ENCODE results near the gene ANKMY1. TPM values are rescaled to one million over a fixed set of nuclear protein-coding genes. Genes with fewer than 3 reads are reported as not detected.

ANKMY1 gene
- total and polyA plus RNA-seq, 2 of the 8 experiments (the other 6 are each of a cell fraction or from before 2014, with no cell fraction given), result 4.5 to 4.8 TPM

DNA sequence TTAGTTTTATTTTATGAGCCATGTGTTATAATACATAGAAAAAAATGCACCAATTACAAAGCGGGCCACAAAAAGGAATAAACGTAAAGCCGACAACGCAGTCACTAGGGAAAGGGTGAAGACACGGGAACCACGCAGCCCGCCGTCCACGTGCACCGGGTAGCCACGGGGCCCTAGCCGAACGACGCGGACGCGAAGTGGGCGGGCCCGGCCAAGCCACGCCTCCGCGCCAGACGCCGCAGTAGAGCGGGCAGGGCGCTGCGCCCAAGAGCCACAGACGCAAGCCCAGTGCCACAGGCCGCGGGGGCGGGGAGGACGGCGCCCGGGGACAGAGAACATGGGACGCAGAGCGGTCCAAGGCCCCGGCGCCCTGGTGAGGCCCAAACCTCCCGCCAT is 2.3 kb upstream of the ANKMY1 start, which contains the start of gene DUSP28:
Gene DUSP28 (plus strand): TSS at position 274 of the 396 bp plus-strand sequence. CDS start 328 bp downstream, outside the sequence.
- H2AFZ ChIP-seq (ENCODE audit: low read length), result 0 out of 2 replicates have a peak within 1 kb of the TSS, but pooled peaks have one; percentile 88
- DNase-seq (ENCODE audit: low read depth in 1 of 2, low spot score in 2 of 2), result peak in 1 of 2 experiments; percentile 88
- H3K4me3 ChIP-seq (ENCODE audit: extremely low read depth in 1 of 4, insufficient read depth in 2 of 4, low read depth in 3 of 4, low read length in 4 of 4), result peak within 1 kb of the TSS; percentile 62 to 88 (median 65)
- H3K36me3 ChIP-seq (ENCODE audit: control insufficient read depth in 2 of 4, insufficient read depth in 4 of 4, low read length in 3 of 4), result no peaks in the 10 kb centered on the region; a peak in 1 of 8 replicates
- peaks cover 0 to 16% (median 10%) of the 10 kb centered on the region in 4 experiments; a peak in 5 of 7 replicates for H3K4me1 ChIP-seq (replicated peaks in 1 of 4; ENCODE audit: control insufficient read depth in 3 of 4, insufficient read depth in 4 of 4, low read length in 3 of 4)
- H2BK120ac ChIP-seq (replicated peaks; ENCODE audit: low read depth, low read length), result no peak within 1 kb of the TSS
- ChIA-PET CTCF (ENCODE audit: partially characterized antibody) (no interaction called here), POLR2A (ENCODE audit: partially characterized antibody) (interaction anchor here (1.3 kb wide), 2 partner anchors 12 to 14 kb away, joined by 3 read pairs; no protein-coding TSS in a partner anchor)
- H4K91ac ChIP-seq (replicated peaks; ENCODE audit: insufficient read length, low read length), result no peak within 1 kb of the TSS
- H2BK12ac ChIP-seq (ENCODE audit: low read depth, low read length), result no peak within 1 kb of the TSS
- no peaks in the 10 kb centered on the region for H3K79me2 ChIP-seq (ENCODE audit: control insufficient read depth in 1 of 2, insufficient read depth in 2 of 2, low read length in 2 of 2)
- H3K23me2 ChIP-seq (ENCODE audit: low read depth, low read length), result peaks cover 4% of the 10 kb centered on the region; the same call in 1 of the 2 replicates
- peak within 1 kb of the TSS; percentile 57 for H4K5ac ChIP-seq (ENCODE audit: insufficient read length, low read depth, low read length)
- peak within 1 kb of the TSS; percentile 82 to 84 for H3K4me2 ChIP-seq (ENCODE audit: insufficient read depth in 1 of 2, low read depth in 2 of 2, low read length in 2 of 2)
- no peak within 1 kb of the TSS for H2BK5ac ChIP-seq (ENCODE audit: low read depth, low read length)
- no peak within 1 kb of the TSS for H2BK20ac ChIP-seq (ENCODE audit: low read length)
- H3K56ac ChIP-seq (replicated peaks; ENCODE audit: insufficient read length, low read depth, low read length), result no peak within 1 kb of the TSS
- H4K20me1 ChIP-seq (replicated peaks in 1 of 2; ENCODE audit: control insufficient read depth in 1 of 2, insufficient read depth in 2 of 2, low read length in 2 of 2), result peaks cover 0 to 4% of the 10 kb centered on the region in 2 experiments
- H3K79me1 ChIP-seq (ENCODE audit: low read depth, low read length), result 0 out of 2 replicates have a peak, but pooled peaks cover 2% of the 10 kb centered on the region
- no peak within 1 kb of the TSS for H3K23ac ChIP-seq (ENCODE audit: insufficient read length)
- H3K18ac ChIP-seq (ENCODE audit: extremely low read depth, low read length), result peak within 1 kb of the TSS; percentile 92; the same call in 1 of the 2 replicates
- no peak within 1 kb of the TSS for H2BK15ac ChIP-seq (ENCODE audit: low read length)
- no peaks in the 10 kb centered on the region for H3K9me3 ChIP-seq (ENCODE audit: insufficient read depth in 2 of 2, low read depth in 1 of 2, low read length in 1 of 2)
- peak within 1 kb of the TSS; percentile 67; the same call in 1 of the 2 replicates for H3K27ac ChIP-seq (ENCODE audit: low read depth, low read length)
- peak within 1 kb of the TSS; percentile 65; the same call in 1 of the 2 replicates for H4K8ac ChIP-seq (ENCODE audit: extremely low read depth, insufficient read depth, low read length)
- peaks cover 3 to 33% (median 22%) of the 10 kb centered on the region in 4 experiments for H3K27me3 ChIP-seq (replicated peaks in 1 of 4; ENCODE audit: control insufficient read depth in 3 of 4, extremely low read depth in 1 of 4, insufficient read depth in 3 of 4, low read length in 3 of 4)
- FAIRE-seq, result no peak
- no peak within 1 kb of the TSS for H3K4ac ChIP-seq (replicated peaks; ENCODE audit: insufficient read length, low read depth, low read length)
- no peak within 1 kb of the TSS for H3K14ac ChIP-seq (ENCODE audit: insufficient read length)
- peak within 1 kb of the TSS in 3 of 4 experiments; percentile 60 to 80 (median 68); a peak in 5 of 7 replicates for H3K9ac ChIP-seq (replicated peaks in 1 of 4; ENCODE audit: extremely low read depth in 1 of 4, low read depth in 3 of 4, low read length in 3 of 4)
- no peak within 1 kb of the TSS for H2AK5ac ChIP-seq (ENCODE audit: low read depth, low read length)
- 4% methylated on average over 23 of the region's 39 CpGs; no CpG with 5 or more reads in 1 of the 2 experiments for WGBS, 2 experiments (ENCODE audit: extremely low coverage in 1 of 2, insufficient coverage in 1 of 2, insufficient read length in 1 of 2, insufficient replicate concordance in 2 of 2, low coverage in 1 of 2, low lambda C conversion rate in 2 of 2, missing lambda C conversion rate in 1 of 2)
- no peak for TF ChIP-seq TEAD4 (IDR thresholded peaks at IDR 0.05; ENCODE audit: low read depth, low read length)
- TF ChIP-seq, protein P1, sequence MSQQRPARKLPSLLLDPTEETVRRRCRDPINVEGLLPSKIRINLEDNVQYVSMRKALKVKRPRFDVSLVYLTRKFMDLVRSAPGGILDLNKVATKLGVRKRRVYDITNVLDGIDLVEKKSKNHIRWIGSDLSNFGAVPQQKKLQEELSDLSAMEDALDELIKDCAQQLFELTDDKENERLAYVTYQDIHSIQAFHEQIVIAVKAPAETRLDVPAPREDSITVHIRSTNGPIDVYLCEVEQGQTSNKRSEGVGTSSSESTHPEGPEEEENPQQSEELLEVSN (IDR thresholded peaks at IDR 0.05), result peak; percentile 93
- no peak for TF ChIP-seq TAF7 (optimal IDR thresholded peaks at IDR 0.05; ENCODE audit: borderline replicate concordance, low read depth, low read length)
- 0 out of 2 replicates have a peak, but pooled peaks have one; percentile 12 for TF ChIP-seq TBP (IDR thresholded peaks at IDR 0.05; ENCODE audit: low read depth, low read length)
- TF ChIP-seq POLR2A (IDR thresholded peaks at IDR 0.05; ENCODE audit: control extremely low read depth in 1 of 2, low read depth in 2 of 2, low read length in 2 of 2), result no peak; a peak in 1 of 3 replicates
- no peak for TF ChIP-seq SIN3A (conservative IDR thresholded peaks at IDR 0.05 in 1 of 2, IDR thresholded peaks at IDR 0.05 in 1 of 2; ENCODE audit: low read depth in 1 of 2, low read length in 2 of 2)
- TF ChIP-seq HDAC6 (IDR thresholded peaks at IDR 0.05; ENCODE audit: low read depth, low read length), result no peak
- TF ChIP-seq SP2 (IDR thresholded peaks at IDR 0.05; ENCODE audit: low read length), result no peak
- TF ChIP-seq, protein P2, sequence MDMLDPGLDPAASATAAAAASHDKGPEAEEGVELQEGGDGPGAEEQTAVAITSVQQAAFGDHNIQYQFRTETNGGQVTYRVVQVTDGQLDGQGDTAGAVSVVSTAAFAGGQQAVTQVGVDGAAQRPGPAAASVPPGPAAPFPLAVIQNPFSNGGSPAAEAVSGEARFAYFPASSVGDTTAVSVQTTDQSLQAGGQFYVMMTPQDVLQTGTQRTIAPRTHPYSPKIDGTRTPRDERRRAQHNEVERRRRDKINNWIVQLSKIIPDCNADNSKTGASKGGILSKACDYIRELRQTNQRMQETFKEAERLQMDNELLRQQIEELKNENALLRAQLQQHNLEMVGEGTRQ (IDR thresholded peaks at IDR 0.05; ENCODE audit: low read length), result no peak
- no peak for TF ChIP-seq KDM4A (IDR thresholded peaks at IDR 0.05; ENCODE audit: low read depth, low read length, severe bottlenecking)
- no peak for TF ChIP-seq FOSL1 (IDR thresholded peaks at IDR 0.05; ENCODE audit: insufficient read depth, low read depth, low read length)
- no peak for TF ChIP-seq EGR1 (IDR thresholded peaks at IDR 0.05; ENCODE audit: borderline replicate concordance, low read depth, low read length)
